ENCODE results near the gene CYP21A2. TPM values are rescaled to one million over a fixed set of nuclear protein-coding genes. Genes with fewer than 3 reads are reported as not detected.
"Not testable (repeated sequence)": the region's sequence is repeated elsewhere in the genome, so short reads cannot be mapped to it uniquely, and the experiment has no call there.

The CYP21A2 gene
- total and polyA plus RNA-seq, 12 donors, result 0.19 to 1.9 (median 0.62) TPM; not detected in 5

DNA sequence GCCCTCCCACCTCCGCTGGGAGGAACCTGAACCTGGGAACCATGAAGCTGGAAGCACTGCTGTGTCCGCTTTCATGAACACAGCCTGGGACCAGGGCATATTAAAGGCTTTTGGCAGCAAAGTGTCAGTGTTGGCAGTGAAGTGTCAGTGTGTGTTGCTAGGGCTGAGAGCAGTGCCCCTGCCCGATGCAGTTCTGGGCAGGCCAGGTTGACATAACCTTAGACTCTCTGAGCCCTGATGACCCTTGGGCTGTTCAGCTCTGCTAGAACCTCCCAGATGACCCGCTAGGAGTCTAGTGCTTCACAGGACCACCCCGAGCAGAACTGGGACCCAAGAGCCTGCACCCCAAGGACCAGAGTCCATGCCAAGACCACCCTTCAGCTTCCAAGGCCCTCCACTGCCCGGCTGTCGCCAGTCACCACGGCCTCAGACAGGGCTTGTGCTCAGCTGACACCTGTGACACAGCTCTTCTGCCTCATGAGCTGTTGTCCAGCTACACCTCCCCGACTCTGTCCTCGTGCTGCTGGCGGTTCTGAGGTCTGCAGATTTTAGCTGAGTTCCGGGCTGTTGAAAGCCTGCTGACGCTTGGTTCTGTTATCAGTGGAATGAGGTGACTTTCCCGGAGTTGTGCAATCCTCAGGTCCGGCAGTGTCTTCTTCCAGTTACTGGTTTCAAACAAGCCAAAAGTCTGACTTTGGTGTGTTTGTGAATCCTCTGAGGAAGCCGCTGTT, 2.8 kb upstream of the CYP21A2 start:
- DNase-seq; H3K9me3 ChIP-seq; intact Hi-C loops (cut with DNase I); H3K4me1 ChIP-seq; H3K4me3 ChIP-seq; H3K36me3 ChIP-seq; H3K27me3 ChIP-seq; H3K27ac ChIP-seq: not testable (repeated sequence)
- WGBS, 2 donors, result no CpG with 5 or more reads among the region's 16 CpGs
- peak in 4 of 8 donors; percentile 17 to 44 (median 21) for ATAC-seq

DNA sequence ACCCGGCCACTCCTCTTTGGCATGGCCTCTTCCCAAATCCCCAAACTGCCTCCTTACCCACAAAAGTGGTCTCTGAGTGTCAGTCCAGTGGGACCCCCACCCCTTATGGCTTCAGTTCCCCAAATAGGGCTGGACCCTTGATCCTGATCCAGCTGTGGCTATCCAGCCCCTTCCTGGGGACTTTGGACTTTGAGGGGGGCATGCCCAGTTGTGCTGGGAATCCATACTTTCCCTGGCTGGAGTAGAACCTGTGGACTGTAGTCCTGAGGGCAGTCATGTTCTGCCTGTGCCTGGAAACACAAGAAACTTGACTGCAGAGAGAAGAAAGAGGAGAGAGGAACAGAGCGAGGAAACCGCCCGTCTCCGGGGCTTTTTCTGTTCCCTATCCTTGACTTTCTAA, 1.1 kb upstream of the CYP21A2 start:
- H3K4me1 ChIP-seq; ATAC-seq; H3K27ac ChIP-seq; H3K27me3 ChIP-seq; H3K4me3 ChIP-seq; H3K9me3 ChIP-seq; intact Hi-C loops (cut with DNase I); H3K36me3 ChIP-seq; DNase-seq: not testable (repeated sequence)
- WGBS, 2 donors, result 81 to 82% methylated on average over 3 to 4 of the region's 5 CpGs

- H3K27ac ChIP-seq; H3K9me3 ChIP-seq; H3K4me3 ChIP-seq; H3K36me3 ChIP-seq; H3K27me3 ChIP-seq; DNase-seq; H3K4me1 ChIP-seq; intact Hi-C loops (cut with DNase I); ATAC-seq: not testable (repeated sequence)
- 79 to 87% methylated on average over 4 of the region's 5 CpGs for WGBS, 2 donors
These were observed 663 bp downstream of the CYP21A2 start for GRCh38 chr6:32038878-32039277.

DNA sequence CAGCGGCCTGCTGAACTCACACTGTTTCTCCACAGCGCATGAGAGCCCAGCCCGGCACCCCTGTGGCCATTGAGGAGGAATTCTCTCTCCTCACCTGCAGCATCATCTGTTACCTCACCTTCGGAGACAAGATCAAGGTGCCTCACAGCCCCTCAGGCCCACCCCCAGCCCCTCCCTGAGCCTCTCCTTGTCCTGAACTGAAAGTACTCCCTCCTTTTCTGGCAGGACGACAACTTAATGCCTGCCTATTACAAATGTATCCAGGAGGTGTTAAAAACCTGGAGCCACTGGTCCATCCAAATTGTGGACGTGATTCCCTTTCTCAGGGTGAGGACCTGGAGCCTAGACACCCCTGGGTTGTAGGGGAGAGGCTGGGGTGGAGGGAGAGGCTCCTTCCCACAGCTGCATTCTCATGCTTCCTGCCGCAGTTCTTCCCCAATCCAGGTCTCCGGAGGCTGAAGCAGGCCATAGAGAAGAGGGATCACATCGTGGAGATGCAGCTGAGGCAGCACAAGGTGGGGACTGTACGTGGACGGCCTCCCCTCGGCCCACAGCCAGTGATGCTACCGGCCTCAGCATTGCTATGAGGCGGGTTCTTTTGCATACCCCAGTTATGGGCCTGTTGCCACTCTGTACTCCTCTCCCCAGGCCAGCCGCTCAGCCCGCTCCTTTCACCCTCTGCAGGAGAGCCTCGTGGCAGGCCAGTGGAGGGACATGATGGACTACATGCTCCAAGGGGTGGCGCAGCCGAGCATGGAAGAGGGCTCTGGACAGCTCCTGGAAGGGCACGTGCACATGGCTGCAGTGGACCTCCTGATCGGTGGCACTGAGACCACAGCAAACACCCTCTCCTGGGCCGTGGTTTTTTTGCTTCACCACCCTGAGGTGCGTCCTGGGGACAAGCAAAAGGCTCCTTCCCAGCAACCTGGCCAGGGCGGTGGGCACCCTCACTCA, 1.4 kb downstream of the CYP21A2 start:
- H3K4me3 ChIP-seq; H3K27me3 ChIP-seq; H3K9me3 ChIP-seq; H3K27ac ChIP-seq; DNase-seq; H3K4me1 ChIP-seq; intact Hi-C loops (cut with DNase I); H3K36me3 ChIP-seq: not testable (repeated sequence)
- WGBS, 2 donors, result 65 to 68% methylated on average over 19 to 22 of the region's 24 CpGs
- ATAC-seq, result peak in 3 of 8 donors; percentile 2 to 5 (median 4)

- H3K4me3 ChIP-seq; H3K27ac ChIP-seq; H3K9me3 ChIP-seq; H3K27me3 ChIP-seq; H3K36me3 ChIP-seq; H3K4me1 ChIP-seq; intact Hi-C loops (cut with DNase I): not testable (repeated sequence)
- DNase-seq, result peak in 1 of 2 donors; percentile 6
- 88% methylated on average over 18 to 22 of the region's 43 CpGs for WGBS, 2 donors
- ATAC-seq, result peak in 3 of 8 donors; percentile 1 to 23 (median 3)
These were observed 2.3 kb downstream of the CYP21A2 start for GRCh38 chr6:32040299-32041049.

DNA sequence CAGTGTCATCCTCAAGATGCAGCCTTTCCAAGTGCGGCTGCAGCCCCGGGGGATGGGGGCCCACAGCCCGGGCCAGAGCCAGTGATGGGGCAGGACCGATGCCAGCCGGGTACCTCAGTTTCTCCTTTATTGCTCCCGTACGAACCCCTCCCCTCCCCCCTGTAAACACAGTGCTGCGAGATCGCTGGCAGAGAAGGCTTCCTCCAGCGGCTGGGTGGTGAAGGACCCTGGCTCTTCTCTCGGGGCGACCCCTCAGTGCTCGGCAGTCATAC, 2.8 kb downstream of the CYP21A2 start:
- H3K36me3 ChIP-seq; H3K27me3 ChIP-seq; ATAC-seq; intact Hi-C loops (cut with DNase I); DNase-seq; H3K27ac ChIP-seq; H3K4me1 ChIP-seq; H3K4me3 ChIP-seq; H3K9me3 ChIP-seq: not testable (repeated sequence)
- WGBS, 2 donors, result 75 to 94% methylated on average over 5 of the region's 13 CpGs

DNA sequence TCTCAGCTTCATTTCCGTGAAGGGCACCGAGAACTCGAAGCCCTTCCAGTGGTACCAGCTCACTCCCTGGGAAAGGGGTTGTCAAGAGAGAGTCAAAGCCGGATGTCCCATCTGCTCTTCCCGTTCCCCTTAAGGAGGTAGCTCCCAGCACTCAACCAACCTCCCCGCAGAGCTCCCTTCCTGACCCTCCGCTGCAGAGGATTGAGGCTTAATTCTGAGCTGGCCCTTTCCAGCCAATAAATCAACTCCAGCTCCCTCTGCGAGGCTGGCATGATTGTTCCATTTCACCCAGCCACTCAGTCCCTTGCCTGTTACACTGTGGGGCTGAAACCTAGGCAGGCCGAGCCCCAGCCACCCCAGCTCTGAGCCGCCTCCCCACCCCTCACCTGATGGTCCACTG, 3.2 kb downstream of the CYP21A2 start:
- intact Hi-C loops (cut with DNase I), result not testable (repeated sequence)

DNA sequence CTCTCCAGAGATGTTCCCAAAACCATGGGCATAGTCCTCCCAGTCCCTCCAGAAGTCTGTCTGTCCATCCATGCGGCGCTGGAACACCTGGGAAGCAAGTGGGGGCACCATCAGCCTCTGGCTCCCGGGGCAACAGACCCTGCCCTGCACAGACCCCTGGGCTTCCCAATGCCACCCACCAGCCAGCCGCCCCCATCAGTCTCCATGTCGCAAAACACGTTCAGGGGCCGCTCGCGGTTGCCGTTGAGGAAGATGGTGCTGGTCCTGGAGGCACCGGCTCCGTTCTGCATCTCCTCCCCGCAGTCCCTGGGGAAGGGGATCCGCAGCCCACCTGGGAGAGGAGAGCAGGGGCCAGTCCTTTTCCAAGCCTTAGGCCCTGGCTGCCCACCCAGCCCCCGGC, 4.1 kb downstream of the CYP21A2 start:
- H3K4me3 ChIP-seq; intact Hi-C loops (cut with DNase I); ATAC-seq; DNase-seq; H3K27me3 ChIP-seq; H3K27ac ChIP-seq; H3K9me3 ChIP-seq: not testable (repeated sequence)
- Histone ChIP-seq H3K4me1 (peaks cover 4 to 15% (median 14%) of the 10 kb centered on the region in 9 donors), H3K36me3 (peaks cover 0 to 21% (median 0%) of the 10 kb centered on the region in 9 donors)
- 89 to 92% methylated on average over 11 to 13 of the region's 15 CpGs for WGBS, 2 donors

More for the DNA sequence above, 3.2 kb downstream of the CYP21A2 start:
- not testable (repeated sequence) for ATAC-seq, H3K4me1 ChIP-seq, H3K4me3 ChIP-seq, DNase-seq, H3K9me3 ChIP-seq, H3K27me3 ChIP-seq, H3K27ac ChIP-seq
- 56 to 74% methylated on average over 4 to 5 of the region's 10 CpGs for WGBS, 2 donors
- peaks cover 0 to 12% (median 0%) of the 10 kb centered on the region in 9 donors for H3K36me3 ChIP-seq

- intact Hi-C loops (cut with DNase I); H3K27me3 ChIP-seq; H3K27ac ChIP-seq; DNase-seq; H3K4me3 ChIP-seq; H3K9me3 ChIP-seq; ATAC-seq: not testable (repeated sequence)
- peaks cover 7 to 30% (median 26%) of the 10 kb centered on the region in 9 donors for H3K4me1 ChIP-seq
- 91 to 92% methylated on average over 15 to 17 of the region's 31 CpGs for WGBS, 2 donors
- H3K36me3 ChIP-seq, result peaks cover 0 to 36% (median 0%) of the 10 kb centered on the region in 9 donors
These were observed 5.6 kb downstream of the CYP21A2 start for GRCh38 chr6:32043589-32044380.

DNA sequence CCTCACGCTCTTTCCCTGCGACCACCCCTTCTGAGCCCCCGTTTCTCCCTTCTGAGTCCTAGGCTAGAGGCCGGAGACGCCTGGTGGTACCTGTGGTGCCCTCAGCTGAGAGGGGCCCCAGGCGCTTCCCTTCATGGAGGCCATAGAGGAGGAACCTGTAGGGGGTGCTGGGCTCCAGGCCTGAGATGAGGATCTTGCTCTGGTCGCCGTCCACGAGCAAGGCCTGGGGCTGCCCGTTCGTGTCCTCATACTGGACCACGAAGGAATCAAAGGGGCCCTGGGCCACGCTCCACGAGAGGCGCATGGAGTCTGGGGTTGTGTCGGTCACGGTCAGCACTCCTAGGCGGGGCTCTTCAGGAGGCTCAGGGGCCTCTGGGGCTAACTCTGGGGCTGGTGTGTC, 6.7 kb downstream of the CYP21A2 start:
- intact Hi-C loops (cut with DNase I); H3K4me3 ChIP-seq; H3K27me3 ChIP-seq; H3K9me3 ChIP-seq; H3K27ac ChIP-seq; DNase-seq; ATAC-seq: not testable (repeated sequence)
- peaks cover 0 to 47% (median 0%) of the 10 kb centered on the region in 9 donors for H3K36me3 ChIP-seq
- 87 to 88% methylated on average over 10 to 11 of the region's 18 CpGs for WGBS, 2 donors
- peaks cover 7 to 32% (median 26%) of the 10 kb centered on the region in 9 donors for H3K4me1 ChIP-seq

Measured in heart right ventricle (tissue), 16 donors.